Hepatocyte (in vitro differentiated cells): ENCODE data around the gene FBXL7. TPM values are rescaled to one million over a fixed set of nuclear protein-coding genes. Genes with fewer than 3 reads are reported as not detected.

ENCODE experiments used
- DNase-seq: peaks from one replicate; pipeline ENCODE4 v3.0.0-alpha.2; 2016; ENCODE audit warnings: low spot score
- H2AFZ ChIP-seq: fragments of 200-600 bp; sonication (generic); 2 replicates; pipeline ENCODE4 v1.6.0; 2016; ENCODE audit warnings: antibody characterized with exemption, mild to moderate bottlenecking
- H3K27ac ChIP-seq: fragments of 200-600 bp; sonication (generic); 2 replicates; pipeline ENCODE4 v1.5.1; 2016; ENCODE audit warnings: mild to moderate bottlenecking
- H3K27me3 ChIP-seq: fragments of 200-600 bp; sonication (generic); 2 replicates; pipeline ENCODE4 v1.6.1; 2016
- H3K36me3 ChIP-seq: fragments of 200-600 bp; sonication (generic); replicated peaks from 2 replicates; pipeline ENCODE4 v1.5.1; 2016; ENCODE audit warnings: low read depth; ENCODE audit not compliant: insufficient read depth
- H3K4me1 ChIP-seq: fragments of 200-600 bp; sonication (generic); 2 replicates; pipeline ENCODE4 v1.5.1; 2016; ENCODE audit warnings: mild to moderate bottlenecking, moderate library complexity; ENCODE audit not compliant: insufficient read depth
- H3K4me2 ChIP-seq: fragments of 200-600 bp; sonication (generic); 2 replicates; pipeline ENCODE4 v1.6.0; 2016
- H3K4me3 ChIP-seq: fragments of 200-600 bp; sonication (generic); 2 replicates; pipeline ENCODE4 v1.5.1; 2016; ENCODE audit warnings: mild to moderate bottlenecking
- H3K79me2 ChIP-seq: fragments of 200-600 bp; sonication (generic); 2 replicates; pipeline ENCODE4 v1.6.0; 2017; ENCODE audit warnings: mild to moderate bottlenecking
- H3K9me2 ChIP-seq: fragments of 200-600 bp; sonication (generic); replicated peaks from 2 replicates; pipeline ENCODE4 v1.6.0; 2017; ENCODE audit warnings: mild to moderate bottlenecking; ENCODE audit not compliant: insufficient read depth
- H3K9me3 ChIP-seq: fragments of 200-600 bp; sonication (generic); 2 replicates; pipeline ENCODE4 v1.5.1; 2016; ENCODE audit warnings: low read depth, mild to moderate bottlenecking
- H4K20me1 ChIP-seq: fragments of 200-600 bp; sonication (generic); 2 replicates; pipeline ENCODE4 v1.6.0; 2016; ENCODE audit warnings: mild to moderate bottlenecking; ENCODE audit not compliant: insufficient read depth, poor library complexity, severe bottlenecking
- CTCF ChIP-seq: fragments of 200-600 bp; sonication (generic); IDR thresholded peaks from 2 replicates; pipeline ENCODE4 v1.5.1; 2016; ENCODE audit warnings: antibody characterized with exemption, mild to moderate bottlenecking; ENCODE audit not compliant: poor library complexity
- EZH2 ChIP-seq: fragments of 200-600 bp; sonication (generic); IDR thresholded peaks from 2 replicates; pipeline ENCODE4 v1.6.1; 2016; ENCODE audit warnings: antibody characterized with exemption, mild to moderate bottlenecking, borderline replicate concordance
- EZH2phosphoT487 ChIP-seq: fragments of 200-600 bp; sonication (generic); IDR thresholded peaks from one replicate; pipeline ENCODE4 v1.6.1; 2018; ENCODE audit warnings: antibody characterized with exemption, mild to moderate bottlenecking, low read depth, moderate library complexity; ENCODE audit not compliant: unreplicated experiment, severe bottlenecking
- WGBS: methylation state at CpG from one replicate; pipeline ENCODE4 v1.1.6; 2016; ENCODE audit warnings: low lambda C conversion rate; ENCODE audit errors: missing lambda C conversion rate; 5-methylcytosine and 5-hydroxymethylcytosine counted together
- polyA plus RNA-seq: library from polyadenylated mRNA; unstranded; fragments of >200 nt; fragmentation: Nextera tagmentation; extraction: Ambion mirVana; gene quantifications from 2 replicates; pipeline ENCODE4 v1.2.1, GENCODE V29; 2016
- total RNA-seq: library from RNA; depleted of rRNA; stranded (reverse); fragments of >200 nt; gene quantifications from 2 replicates; pipeline ENCODE4 v1.2.3, GENCODE V29; 2014

Gene FBXL7
- total and polyA plus RNA-seq, 2 experiments from 2014 or later = 8.4 to 10.3 TPM

GRCh38 chr5:15612915-15613635, 113.1 kb downstream of the FBXL7 start:
- Histone ChIP-seq H3K4me2 (no peak overlapping the region), H3K4me1 (no peaks in the 10 kb centered on the region), H4K20me1 (no peaks in the 10 kb centered on the region), H2AFZ (no peak overlapping the region), H3K27me3 (no peaks in the 10 kb centered on the region), H3K27ac (no peak overlapping the region), H3K36me3 (no peaks in the 10 kb centered on the region), H3K9me2 (no peaks in the 10 kb centered on the region), H3K4me3 (no peak overlapping the region), H3K79me2 (peaks cover 12% of the 10 kb centered on the region), H3K9me3 (no peaks in the 10 kb centered on the region)
- no peak for DNase-seq
- TF ChIP-seq CTCF (no peak), EZH2 (no peak), EZH2phosphoT487 (no peak)
- WGBS = 88% methylated on average over 1 of the region's 1 CpG

- Histone ChIP-seq H3K27me3 (no peaks in the 10 kb centered on the region), H3K9me2 (no peaks in the 10 kb centered on the region), H3K79me2 (peaks cover 12% of the 10 kb centered on the region), H3K36me3 (no peaks in the 10 kb centered on the region), H3K4me1 (no peaks in the 10 kb centered on the region), H2AFZ (no peak overlapping the region), H3K4me2 (no peak overlapping the region), H3K9me3 (no peaks in the 10 kb centered on the region), H3K4me3 (no peak overlapping the region), H3K27ac (no peak overlapping the region), H4K20me1 (no peaks in the 10 kb centered on the region)
- DNase-seq = no peak
- WGBS = 95% methylated on average over 4 of the region's 4 CpGs
- TF ChIP-seq CTCF (no peak), EZH2phosphoT487 (no peak), EZH2 (no peak)
Measured at GRCh38 chr5:15614679-15615078, 114.7 kb downstream of the FBXL7 start.

GRCh38 chr5:15615859-15616258, 115.9 kb downstream of the FBXL7 start:
- H3K27ac ChIP-seq = no peak overlapping the region
- no peak overlapping the region for H3K4me2 ChIP-seq
- no peaks in the 10 kb centered on the region for H3K27me3 ChIP-seq
- no peaks in the 10 kb centered on the region for H4K20me1 ChIP-seq
- H2AFZ ChIP-seq = no peak overlapping the region
- DNase-seq = no peak
- whole genome bisulfite sequencing = 64% methylated on average over 6 of the region's 6 CpGs
- no peaks in the 10 kb centered on the region for H3K9me3 ChIP-seq
- no peak overlapping the region for H3K4me3 ChIP-seq
- H3K79me2 ChIP-seq = peaks cover 10% of the 10 kb centered on the region
- H3K4me1 ChIP-seq = no peaks in the 10 kb centered on the region
- TF ChIP-seq EZH2 (no peak), CTCF (no peak), EZH2phosphoT487 (no peak)
- H3K36me3 ChIP-seq = no peaks in the 10 kb centered on the region
- no peaks in the 10 kb centered on the region for H3K9me2 ChIP-seq

GRCh38 chr5:15618938-15619337, 119.0 kb downstream of the FBXL7 start:
- no peaks in the 10 kb centered on the region for H3K9me3 ChIP-seq
- no peak overlapping the region for H3K4me2 ChIP-seq
- no peak overlapping the region for H2AFZ ChIP-seq
- no peak overlapping the region for H3K27ac ChIP-seq
- no peaks in the 10 kb centered on the region for H3K4me1 ChIP-seq
- peaks cover 15% of the 10 kb centered on the region for H3K79me2 ChIP-seq
- no peaks in the 10 kb centered on the region for H3K27me3 ChIP-seq
- no peaks in the 10 kb centered on the region for H3K36me3 ChIP-seq
- H3K4me3 ChIP-seq = no peak overlapping the region
- WGBS = 96% methylated on average over 10 of the region's 10 CpGs
- H3K9me2 ChIP-seq = no peaks in the 10 kb centered on the region
- no peak for DNase-seq
- TF ChIP-seq CTCF = no peak
- no peak for TF ChIP-seq EZH2phosphoT487
- TF ChIP-seq EZH2 = no peak
- H4K20me1 ChIP-seq = no peaks in the 10 kb centered on the region
